Gastrocnemius medialis (tissue), 4 donors: ENCODE data around the gene GTF2H1.

Experiments
- POLR2A ChIP-seq, 2 donors: fragments of 450-650 bp; IDR thresholded peaks; one replicate each; pipeline ENCODE4 v1.6.1; 2017; ENCODE audit warnings: antibody characterized with exemption in 2 of 2, mild to moderate bottlenecking in 2 of 2, moderate library complexity in 2 of 2
- TF ChIP-seq, protein P1 (sequence below), 5 experiments: fragments of 450-650 bp in 3 of 5; fragments of 200-600 bp in 2 of 5; sonication (generic) in 2 of 5; IDR thresholded peaks in 4 of 5; conservative IDR thresholded peaks in 1 of 5; 1 replicate in 4 of 5; 2 replicates in 1 of 5; pipeline ENCODE4 v1.5.1; 2016 to 2019; ENCODE audit warnings: antibody characterized with exemption in 5 of 5, mild to moderate bottlenecking in 3 of 5, moderate library complexity in 3 of 5

- TF ChIP-seq, protein P1, sequence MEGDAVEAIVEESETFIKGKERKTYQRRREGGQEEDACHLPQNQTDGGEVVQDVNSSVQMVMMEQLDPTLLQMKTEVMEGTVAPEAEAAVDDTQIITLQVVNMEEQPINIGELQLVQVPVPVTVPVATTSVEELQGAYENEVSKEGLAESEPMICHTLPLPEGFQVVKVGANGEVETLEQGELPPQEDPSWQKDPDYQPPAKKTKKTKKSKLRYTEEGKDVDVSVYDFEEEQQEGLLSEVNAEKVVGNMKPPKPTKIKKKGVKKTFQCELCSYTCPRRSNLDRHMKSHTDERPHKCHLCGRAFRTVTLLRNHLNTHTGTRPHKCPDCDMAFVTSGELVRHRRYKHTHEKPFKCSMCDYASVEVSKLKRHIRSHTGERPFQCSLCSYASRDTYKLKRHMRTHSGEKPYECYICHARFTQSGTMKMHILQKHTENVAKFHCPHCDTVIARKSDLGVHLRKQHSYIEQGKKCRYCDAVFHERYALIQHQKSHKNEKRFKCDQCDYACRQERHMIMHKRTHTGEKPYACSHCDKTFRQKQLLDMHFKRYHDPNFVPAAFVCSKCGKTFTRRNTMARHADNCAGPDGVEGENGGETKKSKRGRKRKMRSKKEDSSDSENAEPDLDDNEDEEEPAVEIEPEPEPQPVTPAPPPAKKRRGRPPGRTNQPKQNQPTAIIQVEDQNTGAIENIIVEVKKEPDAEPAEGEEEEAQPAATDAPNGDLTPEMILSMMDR (IDR thresholded peaks at IDR 0.05 in 4 of 5, conservative IDR thresholded peaks at IDR 0.05 in 1 of 5): peak in 1 of 5 experiments; percentile 54
- peak; percentile 53 to 81 for TF ChIP-seq POLR2A (IDR thresholded peaks at IDR 0.05)
Measured at GRCh38 chr11:18321969-18322711, at the start of gene GTF2H1, which contains the start of gene HPS5.
